ENCODE results near the gene FAM237A. TPM values are rescaled to one million over a fixed set of nuclear protein-coding genes. Genes with fewer than 3 reads are reported as not detected.

Gene FAM237A
- total RNA-seq, 4 donors from 2014 or later = not detected

- H3K4me1 ChIP-seq = no peaks in the 10 kb centered on the region
- TF ChIP-seq POLR2AphosphoS5 (IDR thresholded peaks at IDR 0.05) = no peak
- intact Hi-C loops (cut with DNase I; ENCODE audit: low total_unique reads) (no loop called here), in situ Hi-C loops (cut with MboI; ENCODE audit: low pct_ligation_motif_present in 1 of 4, low pct_unique_long_range_greater_than_20kb in 1 of 4, low sequenced_read_pairs in 3 of 4) (no loop called here)
- no peaks in the 10 kb centered on the region for H3K36me3 ChIP-seq
- 17 to 45% methylated on average over 1 to 2 of the region's 2 CpGs for WGBS, 2 donors (ENCODE audit: low coverage in 1 of 2)
- H3K9me3 ChIP-seq = no peaks in the 10 kb centered on the region
- H3K4me3 ChIP-seq = no peak overlapping the region
- DNase-seq = no peak
- H3K27me3 ChIP-seq = no peaks in the 10 kb centered on the region
- H3K27ac ChIP-seq = no peak overlapping the region
These were observed 26.1 kb upstream of the FAM237A start for GRCh38 chr2:206616151-206616550.

GRCh38 chr2:206619011-206619410 lies 23.3 kb upstream of the FAM237A start:
- no peaks in the 10 kb centered on the region for H3K27me3 ChIP-seq
- TF ChIP-seq, protein P1, sequence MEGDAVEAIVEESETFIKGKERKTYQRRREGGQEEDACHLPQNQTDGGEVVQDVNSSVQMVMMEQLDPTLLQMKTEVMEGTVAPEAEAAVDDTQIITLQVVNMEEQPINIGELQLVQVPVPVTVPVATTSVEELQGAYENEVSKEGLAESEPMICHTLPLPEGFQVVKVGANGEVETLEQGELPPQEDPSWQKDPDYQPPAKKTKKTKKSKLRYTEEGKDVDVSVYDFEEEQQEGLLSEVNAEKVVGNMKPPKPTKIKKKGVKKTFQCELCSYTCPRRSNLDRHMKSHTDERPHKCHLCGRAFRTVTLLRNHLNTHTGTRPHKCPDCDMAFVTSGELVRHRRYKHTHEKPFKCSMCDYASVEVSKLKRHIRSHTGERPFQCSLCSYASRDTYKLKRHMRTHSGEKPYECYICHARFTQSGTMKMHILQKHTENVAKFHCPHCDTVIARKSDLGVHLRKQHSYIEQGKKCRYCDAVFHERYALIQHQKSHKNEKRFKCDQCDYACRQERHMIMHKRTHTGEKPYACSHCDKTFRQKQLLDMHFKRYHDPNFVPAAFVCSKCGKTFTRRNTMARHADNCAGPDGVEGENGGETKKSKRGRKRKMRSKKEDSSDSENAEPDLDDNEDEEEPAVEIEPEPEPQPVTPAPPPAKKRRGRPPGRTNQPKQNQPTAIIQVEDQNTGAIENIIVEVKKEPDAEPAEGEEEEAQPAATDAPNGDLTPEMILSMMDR (IDR thresholded peaks at IDR 0.05) = no peak
- TF ChIP-seq POLR2A (IDR thresholded peaks at IDR 0.05) (no peak), POLR2AphosphoS5 (IDR thresholded peaks at IDR 0.05) (no peak), EP300 (IDR thresholded peaks at IDR 0.05; ENCODE audit: low read depth) (no peak)
- no peak for DNase-seq
- H3K27ac ChIP-seq = no peak overlapping the region
- intact Hi-C loops (cut with DNase I; ENCODE audit: low total_unique reads) (no loop called here), in situ Hi-C loops (cut with MboI; ENCODE audit: low pct_ligation_motif_present in 1 of 4, low pct_unique_long_range_greater_than_20kb in 1 of 4, low sequenced_read_pairs in 3 of 4) (no loop called here)
- no peaks in the 10 kb centered on the region for H3K36me3 ChIP-seq
- WGBS, 2 donors (ENCODE audit: low coverage in 1 of 2) = 66 to 74% methylated on average over 3 of the region's 3 CpGs
- no peaks in the 10 kb centered on the region for H3K9me3 ChIP-seq
- no peaks in the 10 kb centered on the region for H3K4me1 ChIP-seq
- no peak overlapping the region for H3K4me3 ChIP-seq

- DNase-seq = no peak
- H3K27ac ChIP-seq = no peak overlapping the region
- no peaks in the 10 kb centered on the region for H3K36me3 ChIP-seq
- no peaks in the 10 kb centered on the region for H3K27me3 ChIP-seq
- TF ChIP-seq EP300 (IDR thresholded peaks at IDR 0.05; ENCODE audit: low read depth) (no peak), POLR2A (IDR thresholded peaks at IDR 0.05) (no peak), POLR2AphosphoS5 (IDR thresholded peaks at IDR 0.05) (no peak)
- TF ChIP-seq, protein P1 (IDR thresholded peaks at IDR 0.05) = no peak
- H3K4me3 ChIP-seq = no peak overlapping the region
- intact Hi-C loops (cut with DNase I; ENCODE audit: low total_unique reads) (loop anchor here (5.0 kb wide), 1 partner anchor 289 kb away; no protein-coding TSS in a partner anchor), in situ Hi-C loops (cut with MboI; ENCODE audit: low pct_ligation_motif_present in 1 of 4, low pct_unique_long_range_greater_than_20kb in 1 of 4, low sequenced_read_pairs in 3 of 4) (no loop called here)
- H3K4me1 ChIP-seq = no peaks in the 10 kb centered on the region
- 62 to 75% methylated on average over 1 to 2 of the region's 2 CpGs for WGBS, 2 donors (ENCODE audit: low coverage in 1 of 2)
- H3K9me3 ChIP-seq = no peaks in the 10 kb centered on the region
These were observed 16.2 kb upstream of the FAM237A start for GRCh38 chr2:206626108-206626507.

DNA sequence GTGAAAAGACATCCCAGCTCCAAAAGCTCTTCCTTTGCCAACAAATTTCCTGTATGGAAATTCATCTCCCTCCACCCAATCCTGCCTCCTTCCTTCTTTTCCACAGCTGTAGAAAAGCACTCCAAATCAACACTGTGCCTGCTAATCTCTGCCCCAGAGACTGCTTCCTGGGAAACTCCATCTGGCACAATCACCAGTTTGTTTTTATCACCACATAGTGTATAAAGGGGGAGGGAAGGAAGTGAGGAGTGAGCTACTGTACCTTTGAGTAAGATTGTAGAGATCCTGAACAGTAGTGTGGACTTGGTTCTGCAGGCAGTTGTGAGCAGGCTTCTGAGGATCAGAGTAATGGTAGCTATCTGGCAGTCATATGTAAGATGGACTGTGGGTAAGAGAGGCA lies 14.7 kb upstream of the FAM237A start:
- intact Hi-C loops (cut with DNase I; ENCODE audit: low total_unique reads) = loop anchor here (5.0 kb wide), 1 partner anchor 290 kb away; no protein-coding TSS in a partner anchor
- Histone ChIP-seq H3K9me3 (no peaks in the 10 kb centered on the region), H3K27me3 (no peaks in the 10 kb centered on the region), H3K36me3 (no peaks in the 10 kb centered on the region), H3K27ac (no peak overlapping the region), H3K4me1 (no peaks in the 10 kb centered on the region), H3K4me3 (no peak overlapping the region)
- in situ Hi-C loops (cut with MboI; ENCODE audit: low pct_ligation_motif_present in 1 of 4, low pct_unique_long_range_greater_than_20kb in 1 of 4, low sequenced_read_pairs in 3 of 4) = no loop called here
- no peak for DNase-seq
- TF ChIP-seq EP300 (IDR thresholded peaks at IDR 0.05; ENCODE audit: low read depth) (no peak), POLR2A (IDR thresholded peaks at IDR 0.05) (no peak), POLR2AphosphoS5 (IDR thresholded peaks at IDR 0.05) (no peak)
- TF ChIP-seq, protein P1 (IDR thresholded peaks at IDR 0.05) = no peak

GRCh38 chr2:206631340-206631739 lies 10.9 kb upstream of the FAM237A start:
- DNase-seq = no peak
- in situ Hi-C loops (cut with MboI; ENCODE audit: low pct_ligation_motif_present in 1 of 4, low pct_unique_long_range_greater_than_20kb in 1 of 4, low sequenced_read_pairs in 3 of 4) = no loop called here
- Histone ChIP-seq H3K27ac (no peak overlapping the region), H3K27me3 (no peaks in the 10 kb centered on the region), H3K9me3 (no peaks in the 10 kb centered on the region), H3K36me3 (no peaks in the 10 kb centered on the region), H3K4me3 (no peak overlapping the region), H3K4me1 (no peaks in the 10 kb centered on the region)
- intact Hi-C loops (cut with DNase I; ENCODE audit: low total_unique reads) = no loop called here
- TF ChIP-seq, protein P1 (IDR thresholded peaks at IDR 0.05) = no peak
- TF ChIP-seq POLR2A (IDR thresholded peaks at IDR 0.05) = no peak
- no peak for TF ChIP-seq POLR2AphosphoS5 (IDR thresholded peaks at IDR 0.05)
- no peak for TF ChIP-seq EP300 (IDR thresholded peaks at IDR 0.05; ENCODE audit: low read depth)
- WGBS, 2 donors (ENCODE audit: low coverage in 1 of 2) = 73 to 78% methylated on average over 3 of the region's 3 CpGs

Data from transverse colon (tissue), 4 donors.